A549 (cell line): ENCODE results near the gene IGSF23. TPM values are rescaled to one million over a fixed set of nuclear protein-coding genes. Genes with fewer than 3 reads are reported as not detected.

Source experiments
- ATAC-seq, 2 experiments: fragments of 200-7000 bp in 1 of 2; fragments of >200 bp in 1 of 2; cut with Nextera tagmentation in 1 of 2; cut with Tn5 transposase in 1 of 2; 3 replicates each; pipeline versions ENCODE4 v1.8.0 to v1.9.1; 2018 to 2020; ENCODE audit warnings: mild to moderate bottlenecking in 1 of 2, moderate library complexity in 1 of 2
- CTCF ChIA-PET: fragments of 300-600 bp; sonication (Branson Sonifier 250); formaldehyde crosslinking; extraction: SDS; loops from one replicate; lab custom pipeline; 2021; ENCODE audit warnings: antibody characterized with exemption, inconsistent platforms; lab: Yijun Ruan, JAX
- POLR2A ChIA-PET: fragments of 350-600 bp; formaldehyde crosslinking; extraction: SDS; loops from one replicate; lab custom pipeline; 2021; ENCODE audit warnings: antibody characterized with exemption, inconsistent platforms; lab: Yijun Ruan, JAX
- DNase-seq, 2 experiments: peaks; one replicate each; pipeline versions ENCODE4 v3.0.0 to v3.0.0-alpha.2; 2011 to 2016; ENCODE audit warnings: low read depth in 1 of 2, low spot score in 1 of 2
- FAIRE-seq: peaks from 2 replicates; lab custom pipeline; 2011; peaks lifted over from hg19 to GRCh38; lab: Jason Lieb, UNC
- H3K27ac ChIP-seq, 2 experiments: fragments of >200 bp; sonication (Bioruptor Twin); formaldehyde crosslinking; 3 replicates each; pipeline ENCODE4 v1.5.1; 2016 to 2017
- H3K4me1 ChIP-seq: fragments of >200 bp; sonication (Bioruptor Twin); formaldehyde crosslinking; 3 replicates; pipeline ENCODE4 v1.6.1; 2016
- H3K4me2 ChIP-seq: fragments of >200 bp; sonication (Bioruptor Twin); formaldehyde crosslinking; 3 replicates; pipeline ENCODE4 v1.6.1; 2016
- H3K4me3 ChIP-seq: fragments of >200 bp; sonication (Bioruptor Twin); formaldehyde crosslinking; 3 replicates; pipeline ENCODE4 v1.5.1; 2016
- H3K9me3 ChIP-seq: fragments of >200 bp; sonication (Bioruptor Twin); formaldehyde crosslinking; 3 replicates; pipeline ENCODE4 v1.6.1; 2016
- CBX2 ChIP-seq: fragments of 200-600 bp; sonication (generic); IDR thresholded peaks from 2 replicates; pipeline ENCODE4 v1.6.1; 2016; ENCODE audit warnings: low read depth, mild to moderate bottlenecking, borderline replicate concordance
- CBX8 ChIP-seq: fragments of 200-600 bp; sonication (generic); IDR thresholded peaks from 2 replicates; pipeline ENCODE4 v1.6.1; 2016
- CHD2 ChIP-seq: fragments of 150-350 bp; IDR thresholded peaks from 2 replicates; pipeline ENCODE4 v1.6.1; 2014; ENCODE audit warnings: low read length; ENCODE audit not compliant: partially characterized antibody
- CHD4 ChIP-seq: fragments of 200-600 bp; sonication (generic); IDR thresholded peaks from 2 replicates; pipeline ENCODE4 v1.6.1; 2016; ENCODE audit warnings: antibody characterized with exemption, mild to moderate bottlenecking, borderline replicate concordance
- EP300 ChIP-seq, 2 experiments: fragments of >200 bp; sonication (Bioruptor Twin); formaldehyde crosslinking; IDR thresholded peaks; 2 replicates in 1 of 2; 3 replicates in 1 of 2; pipeline ENCODE4 v1.6.1; 2016 to 2017
- HEYL ChIP-seq: fragments of 250-450 bp; sonication (Bioruptor Pico); IDR thresholded peaks from 2 replicates; pipeline ENCODE4 v1.8.0; 2021; ENCODE audit warnings: mild to moderate bottlenecking, moderate library complexity
- HOXA7 ChIP-seq: fragments of 250-450 bp; sonication (Bioruptor Pico); IDR thresholded peaks from 2 replicates; pipeline ENCODE4 v1.5.0; 2020; ENCODE audit warnings: mild to moderate bottlenecking, moderate library complexity
- JUNB ChIP-seq: fragments of >200 bp; sonication (Bioruptor Twin); formaldehyde crosslinking; IDR thresholded peaks from 2 replicates; pipeline ENCODE4 v1.6.1; 2016
- KDM5A ChIP-seq: fragments of 200-600 bp; sonication (generic); IDR thresholded peaks from 2 replicates; pipeline ENCODE4 v1.6.1; 2016; ENCODE audit warnings: antibody characterized with exemption, mild to moderate bottlenecking
- MAFK ChIP-seq: fragments of 450-650 bp; IDR thresholded peaks from 2 replicates; pipeline ENCODE4 v1.6.1; 2014; ENCODE audit not compliant: partially characterized antibody
- MYC ChIP-seq: IDR thresholded peaks from 2 replicates; pipeline ENCODE4 v1.6.1; 2012; ENCODE audit warnings: mild to moderate bottlenecking, inconsistent platforms, low read length, improper control_type of control experiment, borderline replicate concordance
- NR3C1 ChIP-seq: fragments of >200 bp; sonication (Bioruptor Twin); formaldehyde crosslinking; IDR thresholded peaks from 3 replicates; pipeline ENCODE4 v1.6.1; 2017
- PHF8 ChIP-seq: fragments of 200-600 bp; sonication (generic); IDR thresholded peaks from 2 replicates; pipeline ENCODE4 v1.6.1; 2016; ENCODE audit warnings: low read depth, mild to moderate bottlenecking, antibody characterized with exemption, moderate library complexity, borderline replicate concordance
- POLR2A ChIP-seq: IDR thresholded peaks from 2 replicates; pipeline ENCODE4 v1.6.1; 2012; ENCODE audit warnings: mild to moderate bottlenecking, low read length
- RARB ChIP-seq: fragments of 250-450 bp; sonication (Bioruptor Pico); IDR thresholded peaks from 2 replicates; pipeline ENCODE4 v1.8.0; 2021; ENCODE audit warnings: mild to moderate bottlenecking, moderate library complexity
- RCOR1 ChIP-seq: fragments of 150-350 bp; IDR thresholded peaks from 2 replicates; pipeline ENCODE4 v1.6.1; 2014; ENCODE audit warnings: antibody characterized with exemption, low read length, low read depth
- TFCP2L1 ChIP-seq: fragments of 250-450 bp; sonication (Bioruptor Pico); IDR thresholded peaks from 2 replicates; pipeline ENCODE4 v1.5.0; 2021; ENCODE audit warnings: mild to moderate bottlenecking
- ZC3H11A ChIP-seq: fragments of 450-650 bp; IDR thresholded peaks from 2 replicates; pipeline ENCODE4 v1.6.1; 2014; ENCODE audit warnings: antibody characterized with exemption, mild to moderate bottlenecking
- ZFP36 ChIP-seq: fragments of 450-650 bp; IDR thresholded peaks from 2 replicates; pipeline ENCODE4 v1.6.1; 2014; ENCODE audit warnings: borderline replicate concordance; ENCODE audit not compliant: partially characterized antibody
- ZSCAN20 ChIP-seq: fragments of 250-450 bp; sonication (Bioruptor Pico); IDR thresholded peaks from 2 replicates; pipeline ENCODE4 v1.8.0; 2022; ENCODE audit warnings: mild to moderate bottlenecking, moderate library complexity
- WGBS: methylation state at CpG from one replicate; pipeline ENCODE4 v1.1.6; 2017; ENCODE audit errors: missing lambda C conversion rate; 5-methylcytosine and 5-hydroxymethylcytosine counted together
- polyA plus RNA-seq, 4 experiments: library from polyadenylated mRNA; depleted of rRNA in 3 of 4; stranded (reverse); fragments of >200 nt; fragmentation: RNase III in 1 of 4; extraction: RNeasy Plus Mini Kit Qiagen cat#74134 plus additional on column Dnase treatment in 1 of 4; gene quantifications; 2 replicates in 3 of 4; 3 replicates in 1 of 4; pipeline ENCODE4 v1.2.3, GENCODE V29; 2011 to 2017
- TF ChIP-seq, protein P1 (sequence below): fragments of 150-350 bp; IDR thresholded peaks from 2 replicates; pipeline ENCODE4 v1.6.1; 2014; ENCODE audit warnings: low read depth, mild to moderate bottlenecking, low read length
- TF ChIP-seq, protein P2 (sequence below): fragments of 250-450 bp; sonication (Bioruptor Pico); IDR thresholded peaks from 2 replicates; pipeline ENCODE4 v1.5.0; 2021; ENCODE audit warnings: mild to moderate bottlenecking, moderate library complexity, borderline replicate concordance
- TF ChIP-seq, protein P3 (sequence below): fragments of 450-650 bp; IDR thresholded peaks from 2 replicates; pipeline ENCODE4 v1.6.1; 2014; ENCODE audit warnings: antibody characterized with exemption
- TF ChIP-seq, protein P4 (sequence below): fragments of 250-450 bp; sonication (Bioruptor Pico); IDR thresholded peaks from 2 replicates; pipeline ENCODE4 v1.5.0; 2020; ENCODE audit warnings: low read depth, mild to moderate bottlenecking, moderate library complexity
- TF ChIP-seq, protein P5 (sequence below): fragments of >200 bp; sonication (Bioruptor Twin); formaldehyde crosslinking; IDR thresholded peaks from 3 replicates; pipeline ENCODE4 v1.6.1; 2016
- TF ChIP-seq, protein P6 (sequence below): fragments of >200 bp; sonication (Bioruptor Twin); formaldehyde crosslinking; IDR thresholded peaks from 3 replicates; pipeline ENCODE4 v1.5.1; 2016

IGSF23 gene
- polyA plus RNA-seq, 2 of the 4 experiments (the other 2 are of a cell fraction) = 0.14 to 0.35 TPM

DNA sequence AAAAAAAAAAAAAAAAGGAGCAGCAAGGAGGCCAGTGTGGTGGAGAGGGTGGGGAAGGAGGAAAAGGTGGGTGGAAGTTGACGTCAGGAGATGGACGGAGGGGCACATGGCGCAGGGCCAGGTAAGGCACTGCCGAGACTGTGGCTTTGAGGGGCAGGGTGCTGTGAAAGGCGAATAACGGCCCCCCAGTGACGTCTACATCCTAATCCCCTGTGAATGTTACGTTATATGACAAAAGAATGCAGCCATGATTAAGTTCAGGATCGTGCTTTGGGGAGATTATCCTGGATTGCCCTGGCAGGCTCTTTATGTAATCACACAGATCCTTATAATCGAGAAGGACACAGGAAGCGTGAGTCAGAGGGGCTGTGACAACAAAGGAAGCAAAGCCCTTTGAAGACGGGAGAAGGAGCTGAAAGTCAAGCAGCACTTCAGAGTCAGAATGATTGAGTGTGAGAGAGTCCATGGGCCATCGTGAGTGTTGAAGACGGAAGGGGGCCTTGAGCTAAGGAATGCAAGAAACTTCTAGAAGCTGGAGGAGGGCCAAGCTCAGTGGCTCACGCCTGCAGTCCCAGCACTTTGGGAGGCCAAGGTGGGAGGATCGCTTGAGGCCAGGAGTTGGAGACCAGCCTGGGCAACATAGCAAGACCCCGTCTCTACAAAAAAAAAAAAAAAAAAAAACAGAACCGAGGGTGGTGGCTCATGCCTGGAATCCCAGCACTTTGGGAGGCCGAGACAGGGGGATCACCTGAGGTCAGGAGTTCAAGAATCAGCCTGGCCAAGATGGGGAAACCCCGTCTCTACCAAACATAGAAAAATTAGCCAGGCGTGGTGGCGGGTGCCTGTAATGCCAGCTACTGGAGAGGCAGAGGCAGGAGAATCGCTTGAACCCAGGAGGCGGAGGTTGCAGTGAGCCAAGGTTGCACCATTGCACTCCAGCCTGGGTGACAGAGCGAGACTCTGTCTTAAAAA is 71.8 kb downstream of the IGSF23 start (continued):
- TF ChIP-seq, protein P1, sequence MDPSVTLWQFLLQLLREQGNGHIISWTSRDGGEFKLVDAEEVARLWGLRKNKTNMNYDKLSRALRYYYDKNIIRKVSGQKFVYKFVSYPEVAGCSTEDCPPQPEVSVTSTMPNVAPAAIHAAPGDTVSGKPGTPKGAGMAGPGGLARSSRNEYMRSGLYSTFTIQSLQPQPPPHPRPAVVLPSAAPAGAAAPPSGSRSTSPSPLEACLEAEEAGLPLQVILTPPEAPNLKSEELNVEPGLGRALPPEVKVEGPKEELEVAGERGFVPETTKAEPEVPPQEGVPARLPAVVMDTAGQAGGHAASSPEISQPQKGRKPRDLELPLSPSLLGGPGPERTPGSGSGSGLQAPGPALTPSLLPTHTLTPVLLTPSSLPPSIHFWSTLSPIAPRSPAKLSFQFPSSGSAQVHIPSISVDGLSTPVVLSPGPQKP = no peak; the same call in 1 of the 2 replicates
- no peak for TF ChIP-seq PHF8
- TF ChIP-seq POLR2A = no peak
- no peak for TF ChIP-seq CBX2
- TF ChIP-seq ZSCAN20 = peak; percentile 12; the same call in 1 of the 2 replicates
- peak; percentile 98 to 99 for TF ChIP-seq EP300 (IDR thresholded peaks at IDR 0.05)
- no peak for TF ChIP-seq KDM5A
- TF ChIP-seq HEYL (CRISPR knock-in tag) = no peak; the same call in 1 of the 2 replicates
- TF ChIP-seq RARB (CRISPR knock-in tag) = peak; percentile 84; the same call in 1 of the 2 replicates
- TF ChIP-seq NR3C1 = no peak
- peak; percentile 47; the same call in 1 of the 2 replicates for TF ChIP-seq MYC
- TF ChIP-seq, protein P2, sequence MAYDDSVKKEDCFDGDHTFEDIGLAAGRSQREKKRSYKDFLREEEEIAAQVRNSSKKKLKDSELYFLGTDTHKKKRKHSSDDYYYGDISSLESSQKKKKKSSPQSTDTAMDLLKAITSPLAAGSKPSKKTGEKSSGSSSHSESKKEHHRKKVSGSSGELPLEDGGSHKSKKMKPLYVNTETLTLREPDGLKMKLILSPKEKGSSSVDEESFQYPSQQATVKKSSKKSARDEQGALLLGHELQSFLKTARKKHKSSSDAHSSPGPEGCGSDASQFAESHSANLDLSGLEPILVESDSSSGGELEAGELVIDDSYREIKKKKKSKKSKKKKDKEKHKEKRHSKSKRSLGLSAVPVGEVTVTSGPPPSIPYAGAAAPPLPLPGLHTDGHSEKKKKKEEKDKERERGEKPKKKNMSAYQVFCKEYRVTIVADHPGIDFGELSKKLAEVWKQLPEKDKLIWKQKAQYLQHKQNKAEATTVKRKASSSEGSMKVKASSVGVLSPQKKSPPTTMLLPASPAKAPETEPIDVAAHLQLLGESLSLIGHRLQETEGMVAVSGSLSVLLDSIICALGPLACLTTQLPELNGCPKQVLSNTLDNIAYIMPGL (CRISPR knock-in tag) = no peak
- TF ChIP-seq, all 56 proteins: peak for 28

DNA sequence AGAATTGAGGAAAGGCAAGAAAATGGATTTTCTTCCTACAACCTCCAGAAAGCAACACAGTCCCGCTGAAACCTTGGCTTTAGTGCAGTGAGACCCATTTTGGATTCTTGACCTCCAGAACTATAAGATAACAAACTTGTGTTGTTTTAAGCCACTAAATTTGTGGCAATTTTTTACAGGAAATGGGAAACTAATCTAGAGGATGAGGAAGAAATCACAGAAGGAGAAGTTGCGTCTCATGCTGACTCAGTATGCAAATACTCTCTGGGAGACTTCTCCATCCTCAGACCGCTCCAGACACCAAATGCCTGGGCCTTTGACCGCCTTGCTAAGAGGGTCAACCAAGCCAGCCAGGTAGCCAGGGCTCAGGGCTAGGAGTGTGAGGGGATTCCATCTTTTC is 72.5 kb downstream of the IGSF23 start:
- Histone ChIP-seq H3K9me3 (no peaks in the 10 kb centered on the region), H3K27ac (peak overlapping the region; percentile 87 to 92), H3K4me1 (peaks cover 84% of the 10 kb centered on the region), H3K4me3 (no peak overlapping the region), H3K4me2 (peak overlapping the region; percentile 56)
- ChIA-PET CTCF (interaction anchor here (1.4 to 26.6 kb wide), 2 partner anchors 28 to 84 kb away, joined by 9 to 694 read pairs; partner anchors contain the start of gene CEACAM16), POLR2A (interaction anchor here (0.6 to 1.1 kb wide), 8 partner anchors 9 to 85 kb away, joined by 3 to 8 read pairs (median 4); partner anchors contain the start of gene PVR)
- DNase-seq = peak; percentile 60 to 83
- no peak for FAIRE-seq
- peak in 1 of 2 experiments; percentile 23; a peak in 3 of 6 replicates for ATAC-seq
- WGBS = 16% methylated on average over 4 of the region's 4 CpGs
- TF ChIP-seq KDM5A (no peak), CBX8 (no peak), HOXA7 (CRISPR knock-in tag) (no peak; the same call in 1 of the 2 replicates), JUNB (peak; percentile 30; the same call in 1 of the 2 replicates), ZFP36 (no peak), CHD4 (no peak), CHD2 (no peak), RARB (CRISPR knock-in tag) (no peak), RCOR1 (no peak), CBX2 (no peak), MAFK (peak; percentile 79), ZC3H11A (no peak), POLR2A (no peak), EP300 (IDR thresholded peaks at IDR 0.05) (peak in 1 of 2 experiments; percentile 39; a peak in 1 of 5 replicates), TFCP2L1 (CRISPR knock-in tag) (no peak)
- TF ChIP-seq, protein P1 = no peak
- TF ChIP-seq, protein P3, sequence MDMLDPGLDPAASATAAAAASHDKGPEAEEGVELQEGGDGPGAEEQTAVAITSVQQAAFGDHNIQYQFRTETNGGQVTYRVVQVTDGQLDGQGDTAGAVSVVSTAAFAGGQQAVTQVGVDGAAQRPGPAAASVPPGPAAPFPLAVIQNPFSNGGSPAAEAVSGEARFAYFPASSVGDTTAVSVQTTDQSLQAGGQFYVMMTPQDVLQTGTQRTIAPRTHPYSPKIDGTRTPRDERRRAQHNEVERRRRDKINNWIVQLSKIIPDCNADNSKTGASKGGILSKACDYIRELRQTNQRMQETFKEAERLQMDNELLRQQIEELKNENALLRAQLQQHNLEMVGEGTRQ = no peak
- TF ChIP-seq, protein P4, sequence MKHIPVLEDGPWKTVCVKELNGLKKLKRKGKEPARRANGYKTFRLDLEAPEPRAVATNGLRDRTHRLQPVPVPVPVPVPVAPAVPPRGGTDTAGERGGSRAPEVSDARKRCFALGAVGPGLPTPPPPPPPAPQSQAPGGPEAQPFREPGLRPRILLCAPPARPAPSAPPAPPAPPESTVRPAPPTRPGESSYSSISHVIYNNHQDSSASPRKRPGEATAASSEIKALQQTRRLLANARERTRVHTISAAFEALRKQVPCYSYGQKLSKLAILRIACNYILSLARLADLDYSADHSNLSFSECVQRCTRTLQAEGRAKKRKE (CRISPR knock-in tag) = 0 out of 2 replicates have a peak, but pooled peaks have one; percentile 30
- TF ChIP-seq, protein P5, sequence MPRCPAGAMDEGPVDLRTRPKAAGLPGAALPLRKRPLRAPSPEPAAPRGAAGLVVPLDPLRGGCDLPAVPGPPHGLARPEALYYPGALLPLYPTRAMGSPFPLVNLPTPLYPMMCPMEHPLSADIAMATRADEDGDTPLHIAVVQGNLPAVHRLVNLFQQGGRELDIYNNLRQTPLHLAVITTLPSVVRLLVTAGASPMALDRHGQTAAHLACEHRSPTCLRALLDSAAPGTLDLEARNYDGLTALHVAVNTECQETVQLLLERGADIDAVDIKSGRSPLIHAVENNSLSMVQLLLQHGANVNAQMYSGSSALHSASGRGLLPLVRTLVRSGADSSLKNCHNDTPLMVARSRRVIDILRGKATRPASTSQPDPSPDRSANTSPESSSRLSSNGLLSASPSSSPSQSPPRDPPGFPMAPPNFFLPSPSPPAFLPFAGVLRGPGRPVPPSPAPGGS = 0 out of 3 replicates have a peak, but pooled peaks have one; percentile 27
- TF ChIP-seq, protein P6, sequence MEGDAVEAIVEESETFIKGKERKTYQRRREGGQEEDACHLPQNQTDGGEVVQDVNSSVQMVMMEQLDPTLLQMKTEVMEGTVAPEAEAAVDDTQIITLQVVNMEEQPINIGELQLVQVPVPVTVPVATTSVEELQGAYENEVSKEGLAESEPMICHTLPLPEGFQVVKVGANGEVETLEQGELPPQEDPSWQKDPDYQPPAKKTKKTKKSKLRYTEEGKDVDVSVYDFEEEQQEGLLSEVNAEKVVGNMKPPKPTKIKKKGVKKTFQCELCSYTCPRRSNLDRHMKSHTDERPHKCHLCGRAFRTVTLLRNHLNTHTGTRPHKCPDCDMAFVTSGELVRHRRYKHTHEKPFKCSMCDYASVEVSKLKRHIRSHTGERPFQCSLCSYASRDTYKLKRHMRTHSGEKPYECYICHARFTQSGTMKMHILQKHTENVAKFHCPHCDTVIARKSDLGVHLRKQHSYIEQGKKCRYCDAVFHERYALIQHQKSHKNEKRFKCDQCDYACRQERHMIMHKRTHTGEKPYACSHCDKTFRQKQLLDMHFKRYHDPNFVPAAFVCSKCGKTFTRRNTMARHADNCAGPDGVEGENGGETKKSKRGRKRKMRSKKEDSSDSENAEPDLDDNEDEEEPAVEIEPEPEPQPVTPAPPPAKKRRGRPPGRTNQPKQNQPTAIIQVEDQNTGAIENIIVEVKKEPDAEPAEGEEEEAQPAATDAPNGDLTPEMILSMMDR = no peak
